Dermis blood vessel endothelial cell (primary cell): Measurements from ENCODE around the gene TTC21A. TPM values are rescaled to one million over a fixed set of nuclear protein-coding genes. Genes with fewer than 3 reads are reported as not detected.
A peak's percentile ranks its signal among the peaks of the same experiment; 100 is the strongest.

Experiments used
- DNase-seq: peaks from one replicate; pipeline ENCODE4 v3.0.0; 2010
- total RNA-seq: library from RNA; depleted of rRNA; stranded (reverse); fragments of >200 nt; gene quantifications from 2 replicates; pipeline ENCODE4 v1.2.3, GENCODE V29; 2014

The TTC21A gene
- total RNA-seq, 1 donor from 2014 or later = 1.5 TPM

DNA sequence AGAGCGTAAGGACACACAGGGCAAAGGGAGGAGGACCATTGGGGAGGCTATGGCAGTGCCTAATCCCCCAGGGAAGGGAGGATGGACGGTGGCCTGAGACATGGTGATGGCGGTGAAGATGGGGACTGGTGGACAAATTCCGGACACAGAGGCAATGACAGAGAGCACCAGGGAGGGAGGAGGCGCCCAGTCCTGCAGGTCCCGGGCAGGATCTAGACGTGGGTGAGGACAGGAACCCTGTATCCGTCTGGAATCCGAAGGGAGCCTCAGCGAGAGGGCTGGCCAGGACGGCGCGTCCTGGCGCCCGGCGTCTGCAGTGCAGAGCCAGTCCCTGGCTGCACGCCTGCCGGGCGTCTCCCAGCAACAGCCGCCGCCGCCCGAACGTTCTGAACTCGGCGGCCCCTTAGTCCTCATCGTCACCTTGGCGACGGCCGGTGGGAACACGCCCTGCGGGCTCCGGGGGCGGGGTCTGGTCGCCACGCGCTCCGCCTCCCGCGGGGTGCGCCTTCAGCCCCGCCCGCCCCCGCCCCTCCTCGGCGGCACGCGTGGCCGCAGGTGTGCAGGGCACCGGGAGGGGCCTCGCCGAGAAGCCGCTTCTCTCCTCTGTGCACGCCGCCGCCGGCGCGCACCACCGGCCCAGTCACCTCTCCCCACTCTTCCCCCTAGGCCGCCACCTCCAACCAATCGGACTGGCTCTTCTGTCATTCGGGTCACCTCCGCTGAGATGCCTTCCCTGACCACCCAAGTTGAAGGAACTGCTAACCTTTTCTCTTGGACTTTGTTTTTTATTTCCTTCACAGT, 73.3 kb downstream of the TTC21A start:
- DNase-seq = peak; percentile 85

- no peak for DNase-seq
Measured at GRCh38 chr3:39181408-39182335, 74.2 kb downstream of the TTC21A start.

DNA sequence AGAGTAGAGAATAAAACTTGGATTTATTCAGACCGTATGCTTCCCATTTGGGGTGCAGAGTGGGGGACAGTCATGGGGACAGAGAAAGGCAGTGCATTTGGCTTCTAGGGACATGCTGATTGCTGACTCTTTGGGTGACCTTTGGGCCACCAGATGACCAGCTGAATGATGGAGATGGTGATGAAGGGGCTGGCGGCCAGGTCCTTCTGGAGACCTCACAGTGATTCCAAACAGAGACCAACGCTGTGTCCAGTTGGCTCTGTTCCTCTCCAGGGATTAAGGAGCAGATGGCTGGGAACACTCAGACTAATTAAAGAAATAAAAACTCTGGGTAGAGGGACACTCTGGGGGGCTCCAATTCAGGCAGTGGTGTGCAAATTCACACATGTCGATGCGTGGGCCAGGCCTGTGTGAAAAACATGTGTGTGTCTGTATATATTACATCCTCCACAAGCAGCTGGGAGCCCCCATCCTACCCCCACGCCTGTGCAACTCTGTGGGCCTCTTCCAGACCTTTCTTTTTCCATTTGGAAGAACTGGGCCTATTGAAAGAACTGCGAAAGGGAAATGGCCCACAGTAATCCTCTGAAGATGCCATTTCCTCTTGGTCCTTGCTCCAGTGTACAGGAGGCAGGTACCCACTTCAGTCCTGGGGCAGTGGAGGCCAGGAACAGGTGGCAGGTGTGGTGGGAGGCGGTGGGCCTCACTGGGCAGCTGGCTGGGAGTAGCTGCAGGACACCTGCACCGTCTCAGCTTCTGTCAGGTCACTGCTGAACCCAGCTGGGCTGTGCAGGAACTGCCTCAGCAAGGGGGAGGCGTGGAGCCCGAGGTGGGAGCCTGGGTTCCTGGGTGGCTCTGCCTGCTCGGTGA, 76.0 kb downstream of the TTC21A start:
- no peak for DNase-seq

GRCh38 chr3:39184081-39184967, 76.8 kb downstream of the TTC21A start:
- DNase-seq = no peak

GRCh38 chr3:39184968-39185285, 77.4 kb downstream of the TTC21A start:
- no peak for DNase-seq

GRCh38 chr3:39185326-39185958, 78.0 kb downstream of the TTC21A start:
- no peak for DNase-seq

DNA sequence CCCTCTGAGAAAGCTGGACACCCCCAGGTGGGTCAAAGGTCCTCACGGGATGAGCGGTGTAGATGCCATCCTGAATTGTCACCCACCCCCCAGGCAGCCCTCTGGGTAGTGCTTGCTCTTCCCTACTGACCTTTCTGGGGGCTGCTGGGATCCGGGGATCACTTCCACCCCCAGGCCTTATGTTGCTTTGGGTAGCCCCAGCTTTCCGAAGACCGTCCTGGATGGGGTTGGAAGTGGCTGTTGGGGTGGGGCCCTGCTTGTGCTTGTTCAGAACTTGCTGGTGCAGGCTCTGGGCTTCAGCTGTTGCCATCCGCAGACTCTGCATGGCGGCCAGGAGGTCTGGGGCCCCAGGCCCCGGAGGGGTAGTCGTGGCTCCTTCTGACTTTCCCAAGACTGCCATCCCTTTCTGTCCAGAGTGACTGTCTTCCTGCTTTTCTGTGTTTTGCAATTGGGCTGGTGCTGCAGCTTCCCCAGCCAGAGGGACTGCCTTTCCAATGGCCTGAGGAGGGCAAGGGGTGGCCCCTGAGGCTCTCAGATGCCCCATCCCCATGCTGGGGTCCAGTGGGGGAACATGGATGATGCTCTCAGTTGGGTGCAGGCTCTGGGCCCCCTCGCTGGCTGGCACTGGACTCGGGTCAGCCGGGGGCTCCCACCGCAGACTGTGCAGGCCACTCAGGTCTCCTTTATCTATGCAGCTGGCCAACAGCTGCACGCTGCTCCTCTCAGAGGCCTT, 78.6 kb downstream of the TTC21A start:
- DNase-seq = no peak

GRCh38 chr3:39186692-39187151, 79.2 kb downstream of the TTC21A start:
- no peak for DNase-seq

DNA sequence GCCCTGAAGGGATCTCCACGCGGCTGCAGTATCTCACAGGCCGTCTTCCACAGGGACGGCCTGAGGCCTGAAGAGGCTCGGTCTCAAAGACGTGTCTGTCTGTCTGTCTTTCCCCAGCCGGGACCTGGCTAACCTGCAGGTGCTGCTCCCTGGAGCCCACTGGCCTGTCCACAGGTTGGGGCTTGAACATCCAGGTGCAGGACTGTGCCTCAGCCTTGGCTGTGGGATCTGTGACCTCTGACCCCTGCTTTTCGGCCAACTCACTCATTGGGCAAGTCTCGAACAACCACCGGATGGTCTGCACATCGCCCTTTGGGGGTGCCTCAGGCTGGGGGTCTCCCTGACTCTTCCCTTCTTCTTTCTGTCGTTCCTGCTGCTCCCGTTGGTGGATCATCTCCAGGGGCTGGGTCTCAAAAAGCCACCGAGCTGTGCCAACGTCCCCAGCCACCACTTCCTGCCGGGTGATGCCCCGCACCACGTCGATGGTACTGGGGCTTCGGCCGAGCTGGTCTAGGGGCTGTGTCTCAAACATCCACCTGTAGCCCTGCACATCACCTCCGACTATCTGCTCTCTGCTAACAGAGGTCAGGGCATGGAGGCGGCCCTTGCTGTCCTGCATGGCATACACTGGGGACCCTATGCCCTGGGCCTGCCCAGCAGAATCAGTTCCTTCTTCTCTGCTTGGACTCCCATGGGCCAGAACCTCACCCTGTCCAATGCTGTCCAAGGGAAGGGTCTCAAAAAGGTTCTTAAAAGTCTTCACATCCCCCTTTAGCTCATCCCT, 80.1 kb downstream of the TTC21A start:
- DNase-seq = no peak

Other genes starting within 250 kb of the TTC21A start
- gene SCN11A, start 55.7 kb upstream of the TTC21A start, total RNA-seq = under 0.01 TPM in 1 of 2 replicates, not detected in the other
- gene WDR48, start 55.7 kb upstream of the TTC21A start, total RNA-seq = 52.3 and 57.3 TPM in 2 replicates
- gene GORASP1, start 53 bp upstream of the TTC21A start, total RNA-seq = 36.4 and 41.2 TPM in 2 replicates
- gene CSRNP1, start 45.9 kb downstream of the TTC21A start, total RNA-seq = 9.2 and 15.1 TPM in 2 replicates
- not detected in 2 replicates for gene XIRP1, start 84.9 kb downstream of the TTC21A start, total RNA-seq
- not detected in 2 replicates for gene CX3CR1, start 172.4 kb downstream of the TTC21A start, total RNA-seq
- not detected in 2 replicates for gene CCR8, start 222.0 kb downstream of the TTC21A start, total RNA-seq